GM21576 (cell line): ENCODE data around the gene GNAS-AS1.

Experiments
- ATAC-seq: cut with Tn5 transposase; IDR thresholded peaks from one replicate; pipeline ENCODE4 v1.9.1; 2021; ENCODE audit warnings: mild to moderate bottlenecking, moderate library complexity; ENCODE audit not compliant: unreplicated experiment

Gene GNAS-AS1

DNA sequence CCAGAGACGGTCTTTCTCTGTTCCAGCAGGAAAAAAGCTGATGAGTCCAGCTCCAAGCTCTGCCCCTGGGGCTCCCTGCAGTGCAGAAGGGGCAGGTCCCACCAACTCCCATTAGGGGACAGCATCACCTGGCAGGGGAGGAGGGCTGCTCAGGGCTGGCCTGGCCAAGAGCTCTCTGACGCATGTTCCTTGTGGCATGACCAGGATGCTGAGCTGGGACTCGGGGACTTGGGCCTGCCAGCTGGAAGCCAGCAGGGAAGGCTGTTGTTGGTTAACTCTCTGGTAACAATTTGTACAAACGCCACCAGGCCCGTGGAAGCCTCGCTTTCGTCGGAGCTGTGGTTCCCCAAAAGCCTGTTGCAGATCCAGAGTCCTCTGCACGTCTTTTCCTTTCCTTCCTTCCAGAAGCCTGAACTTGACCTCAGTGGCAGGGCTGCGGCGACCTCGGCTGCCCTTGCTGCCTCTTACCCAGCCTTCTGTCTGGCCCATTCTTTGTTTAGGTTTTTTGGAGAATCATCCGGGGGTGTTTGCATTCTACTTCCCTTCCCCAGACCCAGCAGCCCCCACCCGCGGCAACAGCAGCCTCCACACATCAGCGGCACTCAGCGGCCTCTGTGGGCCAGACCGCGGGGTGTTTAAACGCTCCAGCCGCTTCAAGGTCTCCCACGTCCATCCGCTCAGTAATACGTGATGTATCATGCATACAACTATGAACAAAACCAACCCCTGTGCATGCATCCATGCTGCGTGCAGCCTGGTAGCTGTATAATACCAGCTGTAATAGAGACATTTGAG is 63.3 kb downstream of the GNAS-AS1 start:
- ATAC-seq, result no peak

DNA sequence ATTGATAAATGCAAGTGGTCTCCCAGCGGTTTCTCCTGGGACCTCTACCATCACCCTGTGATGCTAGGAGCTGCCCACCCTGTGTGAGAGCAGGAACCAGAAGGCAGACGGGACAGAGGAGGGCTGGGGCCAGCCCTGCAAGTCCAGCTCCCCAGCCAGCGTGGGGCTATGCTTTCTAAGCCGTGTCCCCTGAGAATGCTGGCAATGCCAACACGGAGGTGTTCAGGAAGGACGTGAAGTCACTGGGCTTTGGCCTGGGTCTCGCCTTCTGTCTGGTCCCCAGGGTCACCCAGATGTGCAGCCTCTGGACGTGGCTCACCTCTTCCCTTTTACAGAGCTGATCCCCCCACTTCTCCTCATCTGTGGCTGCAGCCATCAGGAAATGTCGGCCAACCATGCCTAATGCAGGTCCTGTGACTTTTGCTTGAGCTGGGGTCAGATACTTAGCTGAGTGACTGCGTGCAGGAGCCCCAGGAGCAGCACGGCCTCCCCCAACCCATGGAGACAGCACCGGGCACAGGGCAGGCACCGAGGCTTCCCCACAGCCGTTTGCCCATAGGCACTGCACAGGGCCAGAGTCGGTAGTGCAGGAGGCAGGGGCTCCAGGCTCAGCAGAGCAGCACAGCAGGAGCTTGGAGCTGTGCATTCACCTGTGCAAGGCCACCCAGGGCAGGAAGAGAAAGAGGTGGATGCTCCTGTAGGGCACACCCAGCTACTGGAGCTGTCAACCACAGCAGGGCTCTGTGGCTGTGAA is 66.2 kb downstream of the GNAS-AS1 start:
- ATAC-seq, result no peak

GRCh38 chr20:58783511-58784011 is 67.1 kb downstream of the GNAS-AS1 start:
- ATAC-seq, result no peak

- ATAC-seq, result no peak
These were observed 69.6 kb downstream of the GNAS-AS1 start for GRCh38 chr20:58781138-58781537.

DNA sequence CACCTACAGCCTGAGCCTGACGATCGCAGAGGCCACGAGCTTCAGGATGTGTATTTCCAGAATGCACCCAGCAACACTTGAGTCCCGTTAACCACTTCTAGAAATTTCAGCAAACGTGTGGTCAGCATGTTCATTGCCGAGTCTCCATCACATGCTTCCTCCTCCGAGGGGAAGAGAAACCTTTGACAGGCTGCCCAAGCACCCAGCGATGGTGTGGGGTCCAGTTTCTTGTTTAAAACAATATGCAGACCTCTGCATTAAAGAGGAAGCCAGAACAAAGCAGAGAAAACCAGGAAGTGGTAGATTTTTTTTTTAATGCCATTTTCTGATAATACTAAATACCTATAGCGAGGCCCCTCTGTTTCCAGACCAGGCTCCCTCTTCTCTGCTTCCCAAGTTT is 71.9 kb downstream of the GNAS-AS1 start:
- no peak for ATAC-seq

- no peak for ATAC-seq
These were observed 73.0 kb downstream of the GNAS-AS1 start for GRCh38 chr20:58777657-58778056.

DNA sequence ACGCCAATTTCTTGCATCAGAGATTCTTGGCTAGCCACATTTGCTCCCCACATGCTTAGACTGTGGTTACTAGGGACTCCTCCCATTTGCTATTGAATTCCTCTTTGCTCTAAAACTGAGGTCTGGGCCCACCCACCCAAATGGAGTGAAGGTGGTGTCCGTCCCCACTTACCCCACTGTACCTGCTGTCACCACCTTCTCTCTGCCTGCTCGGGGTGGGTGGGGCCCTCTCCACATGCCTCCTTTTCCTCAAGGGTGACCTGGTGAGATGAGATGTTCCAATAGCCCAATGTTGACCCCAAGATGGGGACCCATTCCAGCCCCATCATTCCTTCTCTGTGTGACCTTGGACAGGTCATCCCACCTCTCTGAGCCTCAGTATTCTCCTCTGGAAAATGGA is 74.6 kb downstream of the GNAS-AS1 start:
- no peak for ATAC-seq

DNA sequence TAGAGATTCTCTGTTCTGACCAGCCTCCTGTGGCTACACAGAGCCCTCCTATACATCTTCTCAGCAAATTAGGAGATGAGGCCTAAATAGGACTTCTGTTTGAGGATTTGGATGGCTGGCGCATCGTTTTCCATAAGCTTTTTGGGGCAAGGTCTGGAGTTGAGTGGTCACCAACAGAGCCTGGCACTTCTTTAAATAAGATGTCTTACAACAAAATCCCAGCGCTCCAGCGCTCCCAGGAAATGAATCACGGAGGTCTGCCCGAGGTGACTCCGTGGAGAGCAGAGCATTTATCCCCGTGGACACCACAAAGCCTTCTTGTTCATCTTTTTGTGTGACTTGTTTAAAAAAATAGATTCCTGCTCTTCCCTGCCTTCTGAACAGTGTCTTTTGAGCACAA is 75.3 kb downstream of the GNAS-AS1 start:
- no peak for ATAC-seq

GRCh38 chr20:58774667-58775263 is 75.9 kb downstream of the GNAS-AS1 start:
- no peak for ATAC-seq

- ATAC-seq, result no peak
These were observed 76.5 kb downstream of the GNAS-AS1 start for GRCh38 chr20:58774214-58774613.

DNA sequence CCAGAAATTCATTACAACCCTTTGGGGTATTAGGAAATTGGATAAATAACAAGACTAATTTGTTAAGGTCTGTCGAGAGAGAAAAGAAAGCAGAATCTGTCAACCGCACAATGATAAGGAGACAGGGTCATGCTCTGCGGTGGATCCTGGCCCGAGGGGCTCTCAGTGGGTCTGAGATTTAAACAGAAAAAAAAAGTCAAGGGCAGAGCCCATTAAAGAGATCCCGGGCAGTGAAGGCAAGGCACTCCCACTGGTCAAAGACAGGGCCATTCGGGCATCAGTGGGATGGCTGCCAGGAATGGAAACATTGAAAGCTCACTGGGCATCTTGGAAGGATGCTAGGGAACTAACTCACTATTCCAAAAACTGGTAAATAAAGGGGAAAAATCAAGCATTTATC is 77.9 kb downstream of the GNAS-AS1 start:
- ATAC-seq, result no peak
